Activated CD4-positive, CD25-positive, alpha-beta regulatory T cell treated with anti-CD3 and anti-CD28 coated beads, Interleukin-2, amount 50 U/mL, for 24 hours (primary cell): Measurements from ENCODE around the gene CCNJL.

Experiments used
- ATAC-seq, 2 donors: fragments of 150-1000 bp; cut with Tn5 transposase; one replicate each; pipeline ENCODE4 v1.10.0; 2021; ENCODE audit warnings: mild to moderate bottlenecking in 1 of 2, moderate library complexity in 1 of 2

Gene CCNJL

DNA sequence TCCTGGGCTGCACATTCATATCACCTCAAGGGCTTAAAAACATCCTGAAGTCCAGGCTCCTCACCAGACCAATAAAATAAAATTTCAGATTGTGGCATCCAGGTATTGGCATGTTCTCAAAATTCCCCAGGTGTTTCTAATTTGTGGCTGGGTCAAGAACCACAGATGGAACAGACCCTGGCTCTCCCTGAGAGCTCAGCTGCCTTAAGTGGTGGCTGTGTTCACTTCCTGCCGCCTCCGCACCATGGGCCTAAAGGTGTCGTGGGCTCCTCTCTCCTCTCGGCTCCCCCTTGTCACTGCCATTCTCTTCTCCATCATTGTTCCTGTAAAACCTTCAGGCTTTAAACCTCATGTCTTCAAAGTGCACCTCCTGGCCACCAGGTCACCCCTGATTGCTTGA lies 17.8 kb upstream of the CCNJL start:
- no peak for ATAC-seq

DNA sequence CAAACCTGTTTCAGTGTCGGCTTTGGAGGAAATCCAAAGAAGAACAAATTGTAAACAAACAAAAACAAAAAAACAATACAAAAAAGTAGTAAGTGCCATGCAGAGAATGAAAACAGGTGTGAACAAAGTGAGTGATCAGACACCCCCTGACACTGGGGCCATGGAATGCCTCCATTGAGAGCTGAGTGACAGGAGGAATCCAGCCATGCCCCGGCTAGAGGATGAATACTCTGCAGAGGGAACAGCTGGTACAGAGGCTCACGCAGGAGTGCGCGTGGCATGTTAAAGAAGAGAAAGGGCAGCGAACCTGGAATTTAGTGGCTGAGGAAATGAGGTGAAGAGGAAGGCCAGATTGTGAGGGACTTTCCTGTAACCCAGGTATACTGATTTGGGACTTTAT lies 15.5 kb upstream of the CCNJL start:
- ATAC-seq: no peak

DNA sequence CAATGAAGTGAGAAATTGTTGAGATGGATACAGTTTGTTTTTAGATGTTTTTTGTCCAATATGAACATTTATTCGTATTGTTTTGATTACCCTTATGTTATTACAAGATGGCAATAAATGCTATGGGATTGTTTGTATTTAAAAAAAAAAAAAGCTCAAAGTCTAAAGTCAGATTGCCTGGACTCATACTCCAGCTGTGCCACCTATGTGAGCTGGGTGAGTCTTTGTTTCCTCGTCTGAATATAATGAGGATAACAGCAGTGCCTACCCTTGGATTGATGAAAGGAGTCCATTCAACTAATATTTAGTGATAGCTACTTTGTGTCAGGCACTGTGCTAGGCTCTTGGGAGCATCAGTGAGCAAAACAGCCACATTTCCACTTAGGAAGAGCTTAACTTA lies 14.6 kb upstream of the CCNJL start:
- no peak for ATAC-seq

DNA sequence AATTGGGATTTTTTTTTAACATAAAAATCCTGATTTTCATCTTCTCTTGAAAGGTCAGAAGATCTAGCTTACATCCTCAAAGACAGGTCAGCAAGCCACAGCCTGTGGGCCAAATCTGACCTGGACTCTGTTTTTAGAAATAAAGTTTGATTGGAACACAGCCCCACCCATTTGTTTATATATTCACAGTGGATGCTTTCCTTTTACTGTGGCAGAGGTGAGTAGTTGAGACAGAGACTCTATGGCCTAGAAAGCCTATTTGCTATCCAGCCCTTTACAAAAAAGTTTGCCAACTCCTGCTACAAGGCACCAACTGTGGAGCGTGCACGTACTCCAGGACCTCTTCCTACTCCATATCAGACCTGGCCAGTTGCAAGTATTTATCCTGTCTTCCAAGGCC lies 13.4 kb upstream of the CCNJL start:
- ATAC-seq: no peak

DNA sequence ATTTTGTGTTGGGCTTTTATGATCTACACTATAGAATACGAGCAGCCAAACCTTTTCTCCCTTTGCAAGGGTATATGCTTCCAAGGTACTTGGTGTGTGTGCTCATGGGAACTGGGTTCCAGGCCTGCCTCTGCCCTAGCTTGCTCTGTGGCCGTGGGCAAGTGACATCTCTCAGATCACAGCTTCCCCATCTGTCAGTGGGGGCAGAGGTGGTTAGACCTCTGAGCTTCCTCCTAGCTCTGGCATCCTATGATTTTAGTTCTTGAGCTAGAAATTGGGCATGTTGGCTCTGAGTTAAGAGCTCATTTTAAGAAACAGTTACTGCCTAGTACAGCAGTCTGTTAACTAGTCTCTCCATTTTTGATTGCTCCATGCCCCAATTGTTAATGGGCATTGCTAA lies 12.5 kb upstream of the CCNJL start:
- no peak for ATAC-seq

DNA sequence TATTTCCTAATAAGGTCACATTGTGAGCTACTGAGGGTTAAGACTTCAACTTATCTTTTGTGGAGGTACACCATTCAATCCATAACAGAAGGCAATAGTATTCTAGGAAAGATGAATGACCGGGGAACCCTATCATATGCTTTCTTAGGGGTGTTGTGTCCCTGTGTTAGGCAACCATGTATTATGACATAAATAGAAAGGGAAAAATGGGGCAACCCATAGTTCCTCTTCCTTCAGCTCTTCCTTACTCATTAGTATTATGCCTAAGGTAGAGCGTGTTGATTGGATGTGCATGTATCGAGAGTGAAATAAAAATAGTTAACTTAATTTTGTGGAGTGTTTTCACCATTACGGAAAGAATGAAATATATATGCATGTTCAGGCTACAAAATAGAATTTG lies 6.0 kb upstream of the CCNJL start:
- ATAC-seq: no peak

DNA sequence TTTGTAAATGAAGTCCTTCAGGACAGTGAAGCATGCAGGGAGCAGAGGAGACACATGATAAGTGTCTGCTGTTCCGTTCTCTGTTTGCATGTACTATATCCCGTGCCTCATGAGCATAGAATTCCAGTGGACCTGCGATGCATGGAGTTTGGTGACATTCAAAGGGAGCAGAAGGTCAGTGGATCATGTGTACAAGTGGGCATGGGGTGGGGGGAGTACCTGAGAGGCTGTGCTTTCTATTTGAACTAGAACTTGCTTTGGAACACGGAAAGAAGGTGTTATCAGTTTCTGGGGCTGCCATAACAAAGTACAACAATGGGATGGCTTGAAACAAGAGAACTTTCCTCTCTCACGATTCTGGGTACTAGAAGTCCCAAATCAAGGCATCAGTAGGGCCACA lies 5.1 kb upstream of the CCNJL start:
- ATAC-seq: no peak

DNA sequence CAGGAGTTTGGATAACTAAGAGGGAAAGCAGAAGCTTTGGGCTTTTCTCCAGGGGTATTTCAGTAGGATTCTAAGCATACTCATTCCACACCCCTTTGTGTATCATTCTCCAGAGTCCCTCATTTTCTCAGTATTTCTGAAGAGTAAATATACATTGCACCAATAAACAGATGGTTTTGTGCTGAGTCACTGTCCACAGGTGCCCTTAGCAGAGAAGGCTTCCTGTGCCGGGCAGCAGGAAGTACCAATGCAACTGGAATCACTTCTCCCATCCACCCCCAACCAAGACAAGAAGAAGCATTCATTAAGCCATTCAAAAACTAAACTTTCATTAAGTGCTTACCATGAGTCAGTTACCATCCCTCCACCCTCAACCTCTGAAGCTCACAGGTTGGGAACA lies 3.6 kb upstream of the CCNJL start:
- no peak for ATAC-seq

DNA sequence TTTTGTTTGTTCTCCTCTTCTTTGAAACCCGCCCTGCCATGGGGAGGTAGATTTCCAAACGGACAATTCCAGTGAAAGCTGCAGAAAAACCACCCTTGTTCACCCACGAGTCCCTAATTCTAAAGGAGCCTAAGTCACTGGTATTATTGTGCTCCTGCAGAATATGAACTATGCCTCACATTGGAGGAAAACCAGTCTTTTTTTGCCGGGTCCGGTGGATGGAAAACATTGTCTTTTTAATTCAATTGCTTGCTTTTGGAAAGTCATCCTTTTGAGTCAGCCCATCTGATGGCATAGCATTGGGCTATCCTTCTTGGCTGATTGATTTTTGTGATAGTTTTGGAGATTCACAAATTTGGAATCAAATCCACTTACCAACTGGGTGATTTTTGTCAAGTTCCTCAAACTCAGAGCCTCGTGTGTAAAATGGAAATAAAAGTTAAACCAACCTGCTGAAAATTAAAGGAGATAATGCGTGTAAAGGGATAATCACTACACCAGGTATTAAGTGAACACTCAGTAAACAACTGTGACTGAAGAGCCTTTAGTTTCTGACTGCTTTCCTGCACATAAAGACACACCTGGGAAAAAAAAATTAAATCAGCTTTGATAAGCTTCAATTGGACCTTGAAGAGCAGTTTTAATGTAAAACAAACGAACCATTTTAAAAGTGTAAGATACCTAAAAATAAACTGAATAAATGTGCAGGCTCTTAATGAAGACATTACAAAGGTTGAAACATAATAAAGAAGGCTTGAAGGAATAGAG lies 780 bp upstream of the CCNJL start:
- no peak for ATAC-seq

DNA sequence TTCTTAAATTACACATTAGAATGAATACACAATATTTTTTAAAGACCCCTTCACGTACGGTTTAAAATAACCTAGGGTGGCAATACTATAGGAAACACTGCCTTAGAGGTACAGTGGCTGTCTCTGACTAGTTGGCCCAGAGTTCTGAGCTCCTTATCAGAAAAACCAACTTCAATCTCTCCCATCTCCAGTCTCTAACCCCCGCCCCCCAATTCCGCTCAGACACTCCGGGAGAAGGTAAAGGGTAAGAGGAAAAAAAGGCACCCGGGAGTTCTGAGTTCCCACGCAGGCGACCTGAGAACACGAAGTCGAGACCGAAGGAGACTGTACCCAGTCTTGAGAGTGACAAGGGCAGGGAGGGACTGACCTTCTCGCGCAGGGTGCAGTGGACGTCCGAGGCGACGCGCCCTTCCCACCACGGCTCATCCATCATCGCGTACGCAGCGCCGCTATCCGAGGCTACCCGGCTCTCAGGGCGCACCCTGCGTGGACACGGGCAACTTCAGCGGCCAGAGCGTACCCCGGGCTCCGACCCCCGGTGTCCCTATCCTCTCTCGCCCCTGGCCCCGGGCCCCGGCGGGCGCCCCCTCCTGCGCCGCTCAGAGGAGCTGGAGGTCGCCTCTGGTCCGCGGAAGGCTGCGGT lies 752 bp downstream of the CCNJL start:
- ATAC-seq: no peak

DNA sequence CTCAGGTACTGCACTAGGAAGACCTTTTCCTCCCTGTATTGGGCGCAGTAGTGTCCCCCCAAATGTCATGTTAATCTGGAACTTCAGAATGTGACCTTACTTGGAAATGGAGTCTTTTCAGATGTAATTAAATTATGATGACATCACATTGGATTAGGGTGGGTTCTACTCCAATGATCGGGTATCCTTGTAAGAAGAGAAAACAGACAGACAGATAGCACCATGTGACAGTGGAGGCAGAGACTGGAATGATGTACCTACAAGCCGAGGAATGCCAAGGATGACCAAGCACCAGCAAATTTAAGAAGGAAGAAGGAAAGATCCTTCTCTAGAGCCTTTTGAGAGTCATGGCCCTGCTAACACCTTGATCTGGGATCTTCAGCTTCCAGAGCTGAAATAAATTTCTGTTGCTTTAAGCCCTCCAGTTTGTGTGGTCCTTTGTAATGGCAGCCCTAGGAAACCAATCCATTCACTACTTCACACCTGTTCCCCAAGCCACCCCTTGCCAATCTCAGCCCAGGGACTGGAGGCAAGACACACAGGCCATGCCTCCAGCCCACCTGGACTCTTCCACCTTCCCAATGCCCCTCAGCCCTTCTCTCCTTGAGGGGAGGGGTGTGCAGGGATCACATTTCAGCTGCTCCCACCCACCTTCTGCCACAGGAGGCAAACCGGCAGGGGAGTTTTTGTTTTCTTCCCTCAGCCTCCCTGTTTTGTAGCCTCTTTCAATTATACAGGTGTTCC lies 1.6 kb downstream of the CCNJL start:
- ATAC-seq: no peak

DNA sequence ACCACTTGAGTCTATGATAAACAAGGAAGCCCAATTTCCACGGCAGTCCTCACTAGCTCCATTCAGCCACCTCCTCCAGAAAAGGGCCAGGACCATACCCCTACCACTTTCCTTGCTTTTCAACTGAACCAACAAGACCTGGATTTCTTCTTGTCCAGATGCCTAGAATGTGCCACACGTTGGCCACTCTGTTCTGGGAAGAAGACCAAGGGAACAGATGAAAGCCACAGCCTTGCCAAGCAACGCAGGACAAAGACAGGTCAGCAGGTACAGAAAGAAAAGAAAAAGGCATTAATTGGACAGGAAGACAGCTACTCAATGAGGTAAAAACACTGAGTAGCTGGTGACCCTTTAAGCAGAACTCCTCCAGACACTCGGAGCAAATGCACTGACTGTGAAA lies 2.2 kb downstream of the CCNJL start:
- ATAC-seq: no peak

DNA sequence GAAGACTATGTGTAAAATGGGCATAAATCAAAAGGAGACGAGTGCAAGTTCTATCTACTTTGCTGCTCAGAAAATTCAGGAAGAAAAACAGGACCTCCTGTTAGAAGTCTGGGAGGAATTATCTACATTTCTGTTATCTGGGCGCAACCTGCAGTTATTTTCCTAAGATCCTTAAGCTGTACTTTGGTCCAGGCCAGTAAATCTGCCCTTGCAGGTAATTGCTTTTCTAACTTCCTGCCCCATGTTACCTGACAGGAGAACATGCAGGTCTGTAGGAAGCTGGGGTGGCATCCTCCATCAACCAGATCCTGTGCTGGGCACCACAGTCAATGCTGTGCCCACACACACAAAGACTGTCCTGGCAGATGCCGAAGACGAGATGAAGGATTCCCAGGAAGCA lies 5.7 kb downstream of the CCNJL start:
- no peak for ATAC-seq

DNA sequence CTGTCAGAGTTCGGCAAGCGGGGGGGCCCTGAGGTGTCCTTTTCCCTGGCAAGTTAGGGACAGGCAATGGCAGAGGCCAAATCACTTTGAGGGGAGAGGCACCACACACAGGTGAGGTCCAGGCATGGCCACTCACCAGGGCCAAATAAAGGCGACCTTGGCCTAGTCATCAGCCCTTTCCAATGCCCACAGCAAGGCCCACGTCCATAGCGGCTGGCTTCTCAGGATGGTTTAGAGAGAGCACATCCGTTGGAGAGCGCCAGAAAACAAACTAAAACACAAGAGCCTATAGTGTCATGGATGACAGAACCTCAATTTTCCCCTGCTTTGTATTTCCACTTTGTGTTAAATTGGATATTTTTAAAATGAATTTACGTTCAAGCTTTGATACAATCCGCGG lies 7.0 kb downstream of the CCNJL start:
- no peak for ATAC-seq

DNA sequence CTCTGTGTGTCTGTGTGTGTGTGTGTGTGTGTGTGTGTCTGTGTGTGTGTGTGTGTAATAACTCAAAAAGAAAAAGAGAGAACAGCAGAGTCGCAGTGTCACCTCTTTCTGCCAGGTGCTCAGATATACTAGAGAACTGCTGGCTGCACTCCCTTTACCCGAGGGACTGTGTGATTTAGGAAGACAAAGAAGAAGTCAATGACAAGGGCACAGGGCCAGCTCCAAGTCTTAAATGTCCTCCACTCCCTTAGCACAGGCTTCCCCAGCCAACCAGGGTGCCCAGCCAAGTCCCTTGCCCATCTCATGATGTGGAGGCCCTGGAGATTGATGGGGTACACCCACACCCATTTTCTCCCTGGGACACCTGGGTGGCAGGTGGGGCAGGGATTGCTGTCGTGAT lies 8.7 kb downstream of the CCNJL start:
- ATAC-seq: no peak

DNA sequence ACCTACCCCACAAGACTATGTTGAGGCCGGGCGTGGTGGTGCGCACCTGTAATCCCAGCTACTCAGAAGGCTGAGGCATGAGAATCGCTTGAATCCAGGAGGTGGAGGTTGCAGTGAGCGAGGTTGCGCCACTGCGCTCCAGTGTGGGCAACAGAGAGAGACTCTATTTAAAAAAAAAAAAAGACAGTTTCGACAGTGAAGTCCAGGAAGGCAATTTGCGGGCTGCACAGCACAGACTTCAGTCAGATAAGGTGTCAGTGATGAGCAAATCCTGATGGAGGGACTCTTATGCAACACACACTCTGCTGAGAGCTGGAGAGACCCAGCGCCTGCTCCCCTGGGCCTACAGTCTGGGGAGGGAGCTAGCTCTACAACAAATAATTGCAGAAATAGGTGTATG lies 14.2 kb downstream of the CCNJL start:
- ATAC-seq: no peak

DNA sequence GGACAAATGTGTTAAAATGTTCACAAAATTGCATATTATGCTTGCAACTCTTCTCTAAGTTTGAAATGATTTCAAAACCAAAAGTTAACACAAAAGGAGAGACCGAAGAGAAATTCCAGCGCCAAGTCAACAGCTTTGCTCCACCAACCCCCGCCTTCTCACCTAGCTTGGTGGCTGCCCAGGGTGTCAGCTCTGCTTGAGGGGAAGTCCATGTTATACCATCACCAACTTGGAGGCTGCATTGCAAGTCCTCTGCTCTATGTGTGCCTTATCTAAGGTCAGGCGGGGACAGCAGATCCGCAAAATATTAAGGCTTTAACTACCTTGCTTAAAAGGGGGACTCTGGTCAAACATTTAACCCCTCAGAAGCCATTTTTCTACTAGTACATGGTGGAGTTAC lies 14.6 kb downstream of the CCNJL start:
- no peak for ATAC-seq

DNA sequence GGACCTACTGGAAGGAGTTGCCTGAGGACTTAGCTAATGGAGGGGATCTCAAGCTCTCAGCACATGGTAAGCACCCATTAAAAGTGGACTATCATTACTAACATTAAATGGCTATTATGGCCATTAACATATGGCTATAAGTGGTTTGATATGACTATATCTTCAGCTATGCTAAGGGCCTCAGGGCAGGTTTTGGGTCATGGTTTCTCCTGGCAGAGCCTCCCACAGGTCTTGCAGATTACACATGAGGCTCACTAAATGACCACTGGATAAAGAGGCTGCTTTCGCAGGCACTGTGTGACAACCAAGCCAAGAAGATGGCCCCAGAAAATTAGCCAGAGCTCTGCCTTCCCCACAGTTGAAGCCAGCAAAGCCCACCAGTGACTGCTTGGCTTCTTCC lies 15.4 kb downstream of the CCNJL start:
- no peak for ATAC-seq

DNA sequence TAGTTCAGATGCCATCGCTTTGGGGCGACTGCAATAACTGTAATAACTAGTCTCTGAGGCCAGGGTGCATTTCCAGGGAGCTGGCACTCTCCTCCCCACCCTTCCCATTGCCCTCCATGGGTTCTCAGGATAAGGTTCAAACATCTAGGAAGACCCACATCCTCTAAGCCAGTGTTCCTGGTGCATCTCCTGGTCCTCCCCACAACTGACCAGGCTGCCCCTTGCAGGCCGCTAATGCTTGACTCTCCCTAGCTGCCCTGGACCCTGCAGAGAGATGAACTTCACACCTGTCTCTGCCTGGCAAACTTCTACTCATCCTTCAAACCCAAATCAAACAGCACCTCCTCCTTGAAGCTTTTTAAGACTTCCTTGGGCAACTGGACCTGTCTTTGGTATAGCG lies 15.9 kb downstream of the CCNJL start:
- ATAC-seq: no peak

DNA sequence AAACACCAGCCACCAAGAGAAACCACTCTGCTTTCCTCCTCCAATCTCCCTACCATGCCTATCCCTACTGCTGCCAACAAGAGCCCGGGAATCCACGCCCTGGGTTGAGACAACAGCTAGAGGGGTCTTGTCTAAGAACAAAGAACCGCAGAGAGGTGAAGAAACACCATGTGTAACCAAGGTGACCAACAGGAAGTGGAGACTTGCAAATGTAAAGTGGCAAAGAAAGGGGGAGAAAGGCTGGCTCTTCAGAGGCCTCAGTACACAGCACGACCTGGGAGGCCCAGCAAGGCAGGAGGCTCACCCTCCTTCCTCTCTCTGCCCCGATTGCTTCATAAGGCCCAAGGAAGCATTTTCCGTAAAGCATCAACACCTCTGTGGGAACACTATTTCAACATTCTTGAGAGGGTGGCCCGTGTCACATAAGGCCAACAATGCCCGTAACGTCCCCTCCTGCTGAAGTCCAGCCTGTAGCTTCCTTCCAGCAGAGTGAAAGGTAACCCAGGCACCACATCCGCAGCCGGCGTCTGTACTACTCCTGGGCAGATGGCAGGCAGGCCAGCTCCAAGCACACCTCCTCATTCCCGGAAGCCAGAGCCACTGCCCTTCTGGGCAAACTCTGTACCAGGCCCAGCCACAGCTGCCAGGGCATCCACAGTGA lies 18.3 kb downstream of the CCNJL start:
- no peak for ATAC-seq

DNA sequence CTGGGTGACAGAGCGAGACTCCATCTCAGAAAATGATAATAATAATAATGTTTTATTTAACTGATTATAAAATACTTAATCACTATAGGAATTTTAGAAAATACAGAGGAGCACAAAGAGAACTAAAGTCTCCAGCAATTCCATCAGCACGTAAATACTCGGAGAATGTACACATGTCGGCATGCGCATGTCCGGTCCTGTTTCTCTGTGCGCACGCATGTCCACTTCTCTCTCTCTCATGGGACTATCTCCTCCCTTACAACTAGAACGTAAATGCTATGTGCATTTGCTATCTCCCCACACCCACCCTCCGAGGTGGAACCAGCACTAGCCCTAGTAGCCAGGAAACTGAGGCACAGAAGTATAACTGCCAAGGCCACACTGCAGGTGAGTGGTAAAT lies 19.0 kb downstream of the CCNJL start:
- no peak for ATAC-seq

DNA sequence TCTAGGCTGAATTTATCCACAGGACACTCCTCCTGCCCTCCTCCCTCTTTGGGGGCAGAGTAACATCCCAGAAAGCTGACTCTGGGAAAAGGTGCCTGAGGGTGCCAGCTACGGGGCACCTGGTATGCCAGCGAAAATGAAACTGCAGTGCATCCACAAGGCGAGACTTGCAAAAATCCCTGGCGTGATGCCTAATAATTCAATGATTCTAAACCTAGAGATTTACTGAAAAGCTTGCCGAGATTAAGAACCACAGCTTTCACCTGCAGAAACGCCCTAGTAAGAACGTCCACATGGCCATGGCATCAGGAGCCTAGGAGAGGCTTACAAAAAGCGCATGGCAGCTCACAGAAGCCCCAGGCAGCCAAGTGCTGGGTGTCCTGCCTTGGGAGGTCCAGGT lies 20.9 kb downstream of the CCNJL start:
- no peak for ATAC-seq

DNA sequence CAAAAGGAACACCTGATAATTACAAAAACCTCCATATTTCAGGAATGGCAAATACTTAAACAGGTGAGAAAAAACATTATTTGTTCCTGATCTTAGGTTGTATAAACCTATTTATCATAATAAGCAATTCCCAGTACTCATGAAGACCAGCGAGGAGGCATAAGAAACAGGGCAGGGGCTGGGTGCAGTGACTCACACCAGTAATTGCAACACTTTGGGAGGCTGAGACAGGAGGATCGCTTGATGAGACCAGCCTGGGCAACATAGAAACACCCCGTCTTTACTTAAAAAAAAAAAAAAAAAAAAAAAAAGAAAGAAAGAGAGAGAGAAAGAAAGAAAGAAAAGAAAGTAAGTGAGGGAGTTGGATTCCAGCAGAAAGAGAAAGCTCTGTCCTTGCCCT lies 21.6 kb downstream of the CCNJL start:
- no peak for ATAC-seq

DNA sequence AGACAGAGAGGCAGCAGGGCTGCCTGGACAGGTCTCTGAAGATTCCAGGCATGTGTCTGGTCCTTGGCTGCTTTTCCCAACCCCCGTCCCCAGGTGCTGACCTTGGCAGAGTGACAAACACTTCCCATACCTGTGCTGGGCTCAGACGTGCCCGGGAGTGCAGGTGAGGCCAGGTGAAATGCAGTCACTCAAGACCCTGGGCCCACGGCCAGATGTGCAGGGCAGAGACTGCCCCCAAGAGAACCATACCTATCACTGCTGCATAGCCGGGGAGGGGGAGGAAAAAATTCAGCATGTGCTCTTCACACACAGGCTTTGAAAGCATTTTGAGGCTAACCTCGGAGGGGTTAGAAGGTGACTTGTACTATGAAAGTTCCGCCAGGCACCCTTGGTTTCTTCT lies 22.6 kb downstream of the CCNJL start:
- no peak for ATAC-seq
